GM18508 (cell line): ENCODE measurements around the gene EIF4A2.
"Not testable (repeated sequence)": the region's sequence is repeated elsewhere in the genome, so short reads cannot be mapped to it uniquely, and the experiment has no call there.

Experiments used
- ATAC-seq: cut with Tn5 transposase; IDR thresholded peaks from one replicate; pipeline ENCODE4 v1.9.1; 2021; ENCODE audit warnings: moderate number of reproducible peaks; ENCODE audit not compliant: insufficient read depth, unreplicated experiment

Gene EIF4A2

GRCh38 chr3:186784820-186785494 lies 1.6 kb downstream of the EIF4A2 start:
- ATAC-seq = no peak

DNA sequence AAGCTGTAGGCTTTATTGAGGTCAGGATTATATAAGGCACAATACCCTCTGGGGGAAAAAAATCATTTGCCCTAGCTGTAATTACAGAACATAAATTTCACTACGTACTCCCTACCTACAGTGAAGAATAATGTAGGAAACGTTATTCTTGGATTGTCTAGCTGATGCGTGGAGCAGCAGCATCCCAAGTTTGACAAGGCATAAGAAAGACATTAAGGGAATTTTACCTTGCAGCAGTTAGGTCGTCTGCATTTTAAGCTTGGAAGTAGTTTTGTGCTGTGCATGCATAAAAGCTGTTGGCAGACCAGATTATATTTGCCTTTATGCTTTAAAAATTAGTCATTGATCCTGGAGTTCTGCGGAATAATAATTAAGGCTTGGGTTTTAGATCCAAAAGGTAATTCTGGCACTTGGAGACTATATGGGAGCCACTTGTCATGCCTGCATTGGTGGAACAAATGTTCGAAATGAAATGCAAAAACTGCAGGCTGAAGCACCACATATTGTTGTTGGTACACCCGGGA lies 2.2 kb downstream of the EIF4A2 start:
- no peak for ATAC-seq

DNA sequence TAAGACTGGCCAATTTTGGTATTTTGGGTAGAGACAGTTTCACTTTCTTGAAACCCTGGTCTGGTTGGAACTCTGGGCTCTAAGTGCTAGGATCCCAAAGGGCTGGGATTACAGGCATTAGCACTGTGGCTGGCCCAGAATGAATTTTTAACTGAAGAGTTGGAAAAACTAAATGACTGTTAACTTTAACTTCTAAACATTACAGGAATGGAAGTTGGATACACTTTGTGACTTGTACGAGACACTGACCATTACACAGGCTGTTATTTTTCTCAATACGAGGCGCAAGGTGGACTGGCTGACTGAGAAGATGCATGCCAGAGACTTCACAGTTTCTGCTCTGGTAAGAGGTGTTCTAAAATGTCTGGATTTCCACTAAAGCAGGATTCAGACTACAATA lies 3.5 kb downstream of the EIF4A2 start:
- no peak for ATAC-seq

DNA sequence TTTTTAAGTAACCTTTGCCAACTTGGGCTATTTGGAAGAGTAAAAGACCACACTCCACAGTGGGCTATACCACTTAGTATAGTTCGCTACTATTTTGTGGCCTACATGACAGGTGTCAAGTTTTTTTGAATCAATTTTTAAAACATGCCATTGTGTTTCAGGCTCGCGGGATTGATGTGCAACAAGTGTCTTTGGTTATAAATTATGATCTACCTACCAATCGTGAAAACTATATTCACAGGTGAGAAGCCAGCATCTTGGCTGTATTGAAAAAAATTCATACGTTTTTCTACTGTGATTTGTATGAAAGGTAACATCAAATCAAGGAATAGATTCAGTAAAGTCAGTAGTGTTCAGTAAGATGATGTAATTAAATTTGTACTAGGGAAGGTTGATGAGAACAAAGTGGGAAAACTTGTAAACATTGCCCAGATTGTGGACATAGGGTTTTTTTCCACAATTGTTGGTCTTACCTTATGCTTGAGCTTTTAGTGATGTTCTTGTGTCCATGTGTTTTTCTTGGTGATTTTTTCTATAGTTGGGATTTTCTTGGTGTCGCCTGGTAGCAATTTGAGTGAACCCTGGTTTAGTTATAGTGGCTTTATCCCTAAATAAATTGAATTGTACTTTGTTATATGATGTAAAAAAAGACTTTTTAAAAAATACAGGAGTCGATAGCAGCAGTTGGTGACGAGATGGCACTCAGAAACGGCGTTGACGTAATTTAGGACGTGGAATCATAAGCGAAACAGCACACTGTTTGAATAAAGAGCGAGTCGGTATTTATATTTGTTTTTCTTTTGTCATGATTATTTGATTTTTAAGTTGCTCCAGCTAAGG lies 4.5 kb downstream of the EIF4A2 start:
- ATAC-seq = no peak

DNA sequence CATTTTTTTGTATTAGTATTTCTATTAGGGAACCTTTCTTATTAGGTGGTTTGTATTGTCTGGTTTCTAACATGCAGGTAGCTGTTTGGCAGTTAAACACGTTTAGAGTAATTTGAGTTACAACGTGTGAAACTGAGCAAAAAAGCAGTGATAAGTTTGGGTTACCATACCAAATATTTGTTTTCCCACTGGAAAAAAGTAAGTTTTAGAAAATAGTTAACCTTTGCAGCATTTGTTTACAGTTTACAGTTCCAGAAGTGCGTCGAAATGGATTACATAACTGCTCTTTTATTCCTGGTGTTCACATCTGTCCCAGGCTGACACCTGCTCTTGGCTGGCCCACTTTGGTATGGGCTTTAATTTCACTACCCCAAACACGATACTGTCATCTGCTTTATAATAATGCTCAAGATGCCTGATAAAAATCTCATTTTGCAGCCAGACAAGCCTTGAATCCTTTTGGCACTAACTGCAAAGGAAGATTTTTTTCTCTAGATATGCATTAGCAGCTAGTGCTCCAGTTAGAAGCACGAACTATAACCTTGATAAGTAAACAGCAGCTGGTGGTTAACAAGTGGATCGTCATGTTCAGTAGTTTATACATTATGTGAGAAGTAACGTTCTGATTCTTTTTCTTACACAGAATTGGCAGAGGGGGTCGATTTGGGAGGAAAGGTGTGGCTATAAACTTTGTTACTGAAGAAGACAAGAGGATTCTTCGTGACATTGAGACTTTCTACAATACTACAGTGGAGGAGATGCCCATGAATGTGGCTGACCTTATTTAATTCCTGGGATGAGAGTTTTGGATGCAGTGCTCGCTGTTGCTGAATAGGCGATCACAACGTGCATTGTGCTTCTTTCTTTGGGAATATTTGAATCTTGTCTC lies 5.3 kb downstream of the EIF4A2 start:
- ATAC-seq = no peak

- ATAC-seq = no peak
These were observed 6.3 kb downstream of the EIF4A2 start for GRCh38 chr3:186789554-186790260.

- ATAC-seq = no peak
These were observed 7.0 kb downstream of the EIF4A2 start for GRCh38 chr3:186790261-186790981.

GRCh38 chr3:186798239-186798874 lies 15.0 kb downstream of the EIF4A2 start:
- no peak for ATAC-seq

DNA sequence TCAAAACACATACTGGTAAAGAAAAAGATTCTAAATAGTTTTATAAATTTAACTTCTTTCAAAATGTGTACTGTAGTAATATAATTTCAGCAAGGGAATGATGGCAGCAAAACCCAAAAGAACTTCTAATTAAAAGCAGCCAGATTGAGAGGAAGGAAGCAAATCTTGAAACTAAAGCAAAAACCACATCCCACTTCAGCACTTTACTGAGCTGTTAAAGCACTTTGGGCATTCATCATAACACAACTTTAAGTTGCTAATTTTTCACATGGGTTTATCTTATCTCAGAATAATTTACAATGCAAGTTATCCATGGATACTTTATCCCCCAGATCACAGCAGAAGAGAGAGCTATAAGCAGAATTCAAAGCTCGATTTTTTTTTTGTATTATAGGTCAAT lies 16.9 kb downstream of the EIF4A2 start:
- ATAC-seq = no peak

GRCh38 chr3:186802701-186803100 lies 19.3 kb downstream of the EIF4A2 start:
- no peak for ATAC-seq

DNA sequence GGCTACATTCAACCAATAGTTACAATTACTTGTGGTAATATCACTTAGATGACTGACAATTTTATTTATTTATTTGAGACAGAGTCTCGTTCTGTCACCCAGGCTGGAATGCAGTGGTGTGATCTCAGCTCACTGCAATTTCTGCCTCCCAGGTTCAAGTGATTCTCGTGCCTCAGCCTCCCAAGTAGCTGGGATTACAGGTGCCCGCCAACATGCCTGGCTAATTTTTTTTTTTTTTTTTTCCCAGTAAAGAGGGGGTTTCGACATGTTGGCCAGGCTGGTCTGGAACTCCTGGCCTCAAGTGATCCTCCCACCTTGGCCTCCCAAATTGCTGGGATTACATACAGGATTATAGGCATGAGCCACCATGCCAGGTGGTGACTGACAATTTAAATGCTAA lies 20.1 kb downstream of the EIF4A2 start:
- ATAC-seq = not testable (repeated sequence)

GRCh38 chr3:186806089-186807055 lies 23.0 kb downstream of the EIF4A2 start, which contains the start of gene RFC4:
Gene RFC4, minus strand, starts transcription at chr3:186806482. Its CDS starts 1,769 bp downstream, at chr3:186804713.
- no peak for ATAC-seq

DNA sequence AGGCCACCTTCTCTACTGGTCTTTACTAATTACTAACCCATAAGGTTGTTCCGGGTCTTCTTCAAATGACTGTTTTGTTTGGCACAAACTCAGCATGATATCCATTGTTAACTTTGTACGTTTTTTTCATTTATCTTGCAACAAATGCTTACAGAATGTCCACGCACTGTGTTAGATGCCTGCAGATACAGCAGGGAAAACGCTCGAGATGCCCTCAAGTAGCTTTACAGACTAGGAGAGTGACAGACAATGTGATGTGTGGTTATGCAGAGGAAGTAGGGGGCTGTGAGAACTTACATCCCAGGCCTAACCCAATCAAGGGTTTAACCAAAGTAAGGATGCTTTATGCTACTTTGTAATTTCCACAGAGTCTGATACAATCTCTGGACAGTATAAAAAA lies 23.9 kb downstream of the EIF4A2 start:
- ATAC-seq = no peak

GRCh38 chr3:186810336-186810996 lies 27.1 kb downstream of the EIF4A2 start:
- ATAC-seq = no peak

GRCh38 chr3:186811313-186811712 lies 27.9 kb downstream of the EIF4A2 start:
- ATAC-seq = not testable (repeated sequence)

- no peak for ATAC-seq
These were observed 30.7 kb downstream of the EIF4A2 start for GRCh38 chr3:186814100-186814499.

- no peak for ATAC-seq
These were observed 32.1 kb downstream of the EIF4A2 start for GRCh38 chr3:186815435-186815834.
